Prostate gland (tissue), 2 donors: ENCODE measurements around the gene TNNI3K.

Experiments used
- CTCF ChIP-seq, 4 experiments: fragments of 200-600 bp in 2 of 4; fragments of 450-650 bp in 2 of 4; sonication (generic) in 2 of 4; IDR thresholded peaks; 1 replicate in 3 of 4; 2 replicates in 1 of 4; pipeline ENCODE4 v1.5.1; 2016 to 2019; ENCODE audit warnings: antibody characterized with exemption in 4 of 4, mild to moderate bottlenecking in 2 of 4, moderate library complexity in 2 of 4
- POLR2AphosphoS5 ChIP-seq: sonication (generic); formaldehyde crosslinking; IDR thresholded peaks from one replicate; pipeline ENCODE4 v1.6.1; 2017; ENCODE audit warnings: antibody characterized with exemption

GRCh38 chr1:74422421-74423292, 187.5 kb downstream of the TNNI3K start:
- TF ChIP-seq POLR2AphosphoS5 (no peak), CTCF (IDR thresholded peaks at IDR 0.05) (no peak)
